IPS-NIHi7 (cell line): ENCODE data around the gene HOXC10.

ENCODE experiments used
- DNase-seq: peaks from one replicate; pipeline ENCODE4 v3.0.0; 2012; ENCODE audit warnings: mixed read lengths; ENCODE audit errors: extremely low spot score

HOXC10 gene

GRCh38 chr12:54003625-54004024 lies 18.7 kb downstream of the HOXC10 start:
- DNase-seq, result no peak

- no peak for DNase-seq
These were observed 19.3 kb downstream of the HOXC10 start for GRCh38 chr12:54004063-54004840.

- no peak for DNase-seq
These were observed 20.0 kb downstream of the HOXC10 start for GRCh38 chr12:54004841-54005530.

GRCh38 chr12:54005531-54005852 lies 20.5 kb downstream of the HOXC10 start:
- DNase-seq, result no peak

DNA sequence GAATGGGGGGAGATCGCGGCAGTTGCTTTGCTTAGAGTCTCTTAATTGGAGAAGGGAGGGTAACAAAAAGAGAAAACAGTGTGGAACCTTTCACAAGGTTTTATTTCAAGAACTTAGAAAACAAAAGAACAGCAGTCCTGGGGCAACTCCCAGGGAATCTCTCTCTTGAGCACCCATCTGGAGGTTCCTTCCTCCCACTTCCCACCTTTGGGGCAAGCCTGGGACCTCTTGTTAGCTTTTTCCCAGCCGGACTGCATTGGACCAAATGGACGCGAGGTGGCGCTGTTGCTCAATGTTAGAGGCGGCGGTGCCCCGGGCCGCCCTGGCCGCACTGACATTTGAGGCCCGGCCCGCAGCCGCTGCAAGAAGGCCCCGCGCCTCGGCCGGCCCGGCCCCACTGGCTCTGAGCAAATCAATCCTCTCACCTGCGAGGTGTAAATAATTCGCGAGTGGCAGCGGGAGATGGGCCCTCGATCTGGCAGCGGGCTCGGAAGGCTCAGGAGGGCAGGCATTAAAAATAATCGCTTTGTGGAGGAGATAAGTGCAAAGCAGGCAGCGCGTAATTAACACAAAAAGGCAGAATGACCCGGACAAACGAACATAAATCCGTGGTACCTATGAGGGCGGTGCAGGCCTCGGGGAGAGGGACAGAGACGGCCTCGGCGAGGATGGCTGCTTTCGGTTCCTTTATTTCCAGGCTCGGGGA lies 21.1 kb downstream of the HOXC10 start:
- peak; percentile 87 for DNase-seq

GRCh38 chr12:54006559-54007220 lies 21.7 kb downstream of the HOXC10 start:
- DNase-seq, result no peak

DNA sequence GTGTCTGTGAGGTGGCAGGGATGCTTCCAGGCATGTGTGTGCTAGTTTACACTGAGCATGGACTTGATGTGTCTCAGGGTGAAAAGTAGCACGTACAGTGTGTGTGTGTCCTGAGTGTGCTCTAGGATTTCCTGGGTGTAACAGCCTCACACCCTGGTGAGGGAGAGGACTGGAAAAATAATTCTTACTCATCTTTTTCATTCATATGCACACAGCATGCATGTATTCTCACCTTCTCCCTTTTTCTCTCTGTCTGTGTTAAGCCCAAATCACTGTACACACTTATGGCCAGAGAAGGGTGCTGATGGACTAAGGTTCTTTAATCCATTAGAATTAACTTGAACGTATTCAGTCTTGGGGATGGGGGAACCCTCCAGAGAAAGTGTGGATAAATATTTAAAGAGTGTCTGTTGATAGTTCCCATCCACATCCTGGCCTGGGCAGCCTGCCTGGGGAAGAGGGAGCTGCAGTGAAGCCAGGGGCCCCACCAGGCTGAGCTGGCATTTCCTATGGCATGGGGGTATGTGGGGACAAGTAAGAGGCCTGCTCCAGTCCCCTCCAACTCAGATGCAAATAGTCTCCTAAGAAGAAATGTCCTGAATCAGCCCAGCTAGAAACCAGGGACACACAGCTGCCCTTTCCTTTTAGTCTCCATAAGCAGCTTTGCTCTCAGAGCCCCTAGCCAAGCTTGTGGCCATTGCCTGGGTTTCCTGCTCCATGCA lies 22.8 kb downstream of the HOXC10 start:
- no peak for DNase-seq

- no peak for DNase-seq
These were observed 23.3 kb downstream of the HOXC10 start for GRCh38 chr12:54008260-54008552.

GRCh38 chr12:54009171-54010052 lies 24.5 kb downstream of the HOXC10 start:
- DNase-seq, result no peak

- no peak for DNase-seq
These were observed 25.4 kb downstream of the HOXC10 start for GRCh38 chr12:54010053-54010971.

DNA sequence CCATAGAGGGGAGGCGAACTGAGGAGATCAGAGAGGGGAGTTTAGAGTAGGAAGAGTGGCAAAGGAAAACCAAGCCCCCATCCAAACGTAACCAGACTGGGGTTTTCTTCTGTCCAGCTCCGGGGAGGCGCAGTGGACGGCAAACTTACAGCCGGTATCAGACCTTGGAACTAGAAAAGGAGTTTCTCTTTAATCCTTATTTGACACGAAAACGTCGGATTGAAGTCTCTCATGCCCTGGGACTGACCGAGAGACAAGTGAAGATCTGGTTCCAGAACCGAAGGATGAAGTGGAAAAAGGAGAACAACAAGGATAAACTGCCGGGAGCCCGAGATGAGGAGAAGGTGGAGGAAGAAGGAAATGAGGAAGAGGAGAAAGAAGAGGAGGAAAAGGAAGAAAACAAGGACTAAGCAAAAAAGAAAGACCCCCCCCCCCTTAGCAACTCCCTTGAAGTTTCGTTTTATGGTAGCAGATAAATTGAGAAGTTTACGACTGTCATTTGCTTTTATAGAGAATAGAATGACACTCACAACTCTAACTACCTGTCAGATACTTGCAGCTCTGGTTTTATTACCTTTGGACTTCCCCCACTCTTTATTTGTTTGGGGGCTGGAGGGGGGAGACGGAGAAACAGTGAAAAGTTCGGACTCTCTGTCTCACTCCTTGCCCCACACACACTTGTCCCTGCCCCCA lies 26.2 kb downstream of the HOXC10 start:
- DNase-seq, result no peak

DNA sequence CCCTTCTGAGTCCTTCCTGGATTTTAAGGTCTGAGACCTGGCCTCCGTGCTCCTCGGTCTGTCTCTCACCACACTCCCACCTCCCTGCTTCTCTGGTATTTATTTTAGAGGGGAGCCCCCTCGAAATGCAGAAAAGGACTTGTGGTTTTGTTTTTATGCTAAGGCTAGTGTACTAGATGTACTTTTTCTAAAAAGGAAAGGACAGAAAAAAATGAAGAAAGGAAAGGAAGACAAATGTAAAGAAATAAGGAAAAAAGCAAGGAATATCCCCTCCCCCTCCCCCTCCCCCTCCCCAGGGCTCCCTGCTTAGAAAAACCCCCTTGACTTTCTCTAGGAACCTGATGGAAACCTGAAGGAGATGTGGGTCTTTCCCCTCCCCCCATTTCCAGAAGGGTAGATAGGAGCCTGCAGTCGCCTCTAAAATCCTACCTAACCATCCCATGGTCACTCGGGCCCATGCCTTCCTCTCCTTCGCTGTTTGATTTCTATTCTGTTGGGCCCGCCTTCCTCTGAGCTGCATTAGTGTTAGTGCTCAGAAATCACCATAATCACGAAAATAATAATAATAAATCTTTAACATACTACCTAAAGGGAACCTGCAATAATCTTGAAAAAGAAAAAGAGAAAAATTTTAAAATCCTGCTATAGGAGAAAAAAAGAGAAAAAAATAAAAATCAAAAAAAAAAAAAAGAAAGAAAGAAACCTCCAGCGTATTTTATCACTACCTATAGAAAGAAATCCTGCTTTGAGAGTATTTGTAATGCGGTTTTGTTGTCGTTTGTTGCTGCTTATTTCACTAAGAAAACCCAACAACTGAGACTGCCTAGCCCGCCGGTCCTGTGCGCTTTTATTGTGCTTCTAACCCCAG lies 27.0 kb downstream of the HOXC10 start:
- no peak for DNase-seq

DNA sequence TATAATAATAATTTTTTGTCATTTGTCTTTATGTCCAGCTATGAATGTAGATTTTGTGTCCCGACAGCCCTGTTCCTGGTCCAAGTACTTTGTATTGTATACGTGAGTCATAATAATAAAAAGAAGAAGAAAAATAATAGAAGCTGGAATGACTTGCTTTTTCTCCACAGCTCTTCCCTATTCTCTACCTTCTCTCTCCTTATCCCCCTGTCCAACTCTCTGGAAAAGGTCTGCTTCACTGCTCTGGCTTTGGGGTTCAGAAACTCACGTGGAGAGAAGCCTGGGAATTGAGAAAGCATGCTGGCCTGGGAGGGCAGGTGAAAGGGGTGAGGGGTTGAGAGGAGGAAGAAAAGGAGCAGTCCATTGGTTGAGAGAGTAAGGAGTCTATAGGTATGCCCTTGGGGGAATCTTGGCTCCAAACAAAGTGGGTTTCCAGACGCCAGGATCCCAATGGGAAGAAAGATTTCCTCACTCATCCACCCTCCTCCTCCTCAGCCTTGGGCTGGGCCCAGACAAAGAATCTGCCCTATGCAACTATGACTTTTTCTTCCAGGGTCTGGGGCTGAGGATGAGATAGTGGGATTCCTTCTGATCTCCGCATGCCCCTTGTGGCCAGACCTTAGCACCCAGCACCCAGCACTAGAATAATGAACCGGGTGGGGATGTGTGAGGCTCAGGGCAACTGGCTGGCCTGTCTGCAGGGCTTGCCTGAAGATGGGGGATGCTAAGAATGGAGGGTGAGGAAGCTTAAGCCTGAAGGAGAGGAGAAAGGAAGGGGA lies 27.9 kb downstream of the HOXC10 start:
- no peak for DNase-seq

DNA sequence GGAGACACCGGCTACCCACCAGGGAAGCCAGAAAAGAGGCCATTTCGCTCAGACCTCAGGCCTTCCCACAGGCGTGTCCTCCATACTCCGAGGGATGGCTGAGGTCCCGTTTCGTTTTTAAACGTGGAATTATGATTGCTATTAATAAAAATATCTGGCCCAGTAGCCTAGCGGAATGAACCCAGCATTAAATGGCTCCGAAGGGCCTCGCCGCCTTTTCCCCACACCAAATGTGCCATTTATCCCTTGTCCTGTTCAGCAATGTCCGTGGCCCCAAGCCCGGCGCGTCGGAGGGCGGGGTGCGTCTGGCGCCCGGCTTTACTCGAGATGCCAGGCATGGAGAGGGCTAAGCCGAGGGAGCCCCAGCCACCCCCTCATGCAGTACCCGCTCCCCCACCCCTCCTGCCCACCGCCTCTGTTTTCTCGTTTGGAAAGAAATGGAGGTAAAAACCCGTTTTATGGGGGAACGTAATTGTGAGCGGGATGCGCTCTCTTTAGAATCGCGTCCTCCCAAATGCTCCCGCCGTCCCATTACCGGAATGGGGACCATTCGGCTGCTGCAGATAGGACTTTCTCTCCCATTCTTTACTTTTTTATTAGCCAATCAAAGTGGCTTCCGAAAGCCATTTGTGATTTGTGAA lies 29.6 kb downstream of the HOXC10 start:
- DNase-seq, result no peak

DNA sequence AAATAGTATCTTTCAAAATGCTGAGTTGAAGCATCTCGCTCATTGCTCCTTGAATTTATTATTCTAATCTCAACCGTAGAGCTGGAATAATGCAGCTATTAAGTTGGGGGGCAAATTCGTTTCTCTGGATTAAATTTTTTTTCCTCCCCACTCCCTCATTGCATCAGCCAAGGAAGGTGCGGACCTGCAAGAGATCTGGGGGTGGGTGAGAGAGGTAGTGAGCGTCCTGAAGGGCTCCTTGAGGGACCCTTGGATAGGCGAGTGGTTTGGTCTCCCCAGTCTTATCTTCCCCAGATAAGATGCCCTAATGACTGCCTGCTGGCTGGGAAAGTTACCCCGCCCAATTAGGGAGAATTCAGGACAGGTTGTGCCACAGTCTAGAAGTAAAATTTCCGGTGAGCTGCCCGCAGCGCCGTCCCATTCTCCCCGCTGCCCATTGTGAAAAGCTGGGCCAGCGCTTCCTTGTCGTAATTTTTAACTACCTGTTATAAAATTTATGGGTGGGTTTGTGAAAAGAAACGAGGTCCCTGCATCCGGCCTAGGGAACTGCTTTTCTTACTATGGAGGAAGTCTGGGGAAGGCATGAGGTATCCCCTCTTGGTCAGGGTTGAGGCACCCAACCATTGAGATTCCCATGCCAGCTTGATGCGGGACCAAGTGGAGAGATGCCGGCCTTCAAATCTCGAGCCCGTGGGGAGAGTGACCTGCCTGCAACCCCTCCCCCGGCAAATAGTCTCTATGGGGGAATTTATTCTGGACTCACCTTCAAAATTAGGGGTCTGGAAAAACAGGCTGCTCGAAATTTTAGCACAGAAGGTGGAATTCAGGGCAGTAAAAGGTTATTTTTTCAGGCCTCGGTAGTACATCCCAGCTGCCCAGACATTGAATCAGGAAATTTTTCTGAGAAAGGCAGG lies 30.3 kb downstream of the HOXC10 start:
- no peak for DNase-seq

DNA sequence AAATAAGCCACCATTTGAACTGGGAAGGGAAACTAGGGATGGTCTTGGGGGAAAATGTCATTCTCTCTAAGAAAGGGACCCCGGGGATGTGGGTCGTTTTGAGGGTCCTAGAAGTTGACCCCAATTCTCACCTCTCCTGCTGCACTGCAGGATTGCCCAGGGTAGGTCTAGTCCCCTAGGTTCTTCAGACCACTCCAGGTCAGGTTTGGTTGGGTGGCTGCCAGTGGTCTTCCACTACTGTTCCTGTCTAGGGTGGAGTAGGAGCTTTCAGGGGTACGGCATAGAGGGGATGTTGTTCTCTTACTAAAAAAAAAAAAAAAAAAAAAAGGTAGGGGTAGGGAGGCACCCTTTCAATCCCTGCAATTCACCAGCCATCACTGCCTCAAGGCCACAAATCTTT lies 31.1 kb downstream of the HOXC10 start:
- no peak for DNase-seq
